Measurements from ENCODE around the gene GPR146. TPM values are rescaled to one million over a fixed set of nuclear protein-coding genes. Genes with fewer than 3 reads are reported as not detected.
A peak's percentile ranks its signal among the peaks of the same experiment; 100 is the strongest.

Gene GPR146
- total and polyA plus RNA-seq, 2 of the 13 experiments (the other 11 are each of a cell fraction or from before 2014, with no cell fraction given), result 2.0 to 15.9 TPM

GRCh38 chr7:1044189-1045068, at the start of gene GPR146 (continued):
- TF ChIP-seq ZBTB26 (CRISPR knock-in tag; IDR thresholded peaks at IDR 0.05; ENCODE audit: borderline replicate concordance) (no peak), GMEB1 (CRISPR knock-in tag; IDR thresholded peaks at IDR 0.05; ENCODE audit: borderline replicate concordance) (0 out of 2 replicates have a peak, but pooled peaks have one; percentile 25), ZFYVE20 (CRISPR knock-in tag; IDR thresholded peaks at IDR 0.05; ENCODE audit: borderline replicate concordance, low read depth) (no peak), KIAA2018 (CRISPR knock-in tag; IDR thresholded peaks at IDR 0.05; ENCODE audit: borderline replicate concordance) (no peak), SATB2 (CRISPR knock-in tag; IDR thresholded peaks at IDR 0.05) (no peak), MXI1 (IDR thresholded peaks at IDR 0.05; ENCODE audit: borderline replicate concordance, low read depth, low read length) (peak; percentile 72; the same call in 1 of the 3 replicates), ZNF782 (CRISPR knock-in tag; IDR thresholded peaks at IDR 0.05; ENCODE audit: borderline replicate concordance) (no peak), MEIS2 (CRISPR knock-in tag; IDR thresholded peaks at IDR 0.05) (0 out of 2 replicates have a peak, but pooled peaks have one; percentile 57), THYN1 (CRISPR knock-in tag; IDR thresholded peaks at IDR 0.05; ENCODE audit: borderline replicate concordance, low read depth) (no peak), ZNF496 (CRISPR knock-in tag; IDR thresholded peaks at IDR 0.05; ENCODE audit: insufficient replicate concordance) (no peak)

All from HepG2 (cell line).